MM.1S (cell line): ENCODE measurements around the gene GID4.

ENCODE experiments used
- DNase-seq: peaks from one replicate; pipeline ENCODE4 v3.0.0-alpha.2; 2015
- H2AFZ ChIP-seq: fragments of 300-600 bp; sonication (generic); 2 replicates; pipeline ENCODE4 v1.6.0; 2016; ENCODE audit warnings: antibody characterized with exemption, low read length
- H3F3A ChIP-seq: fragments of 300-600 bp; sonication (generic); 2 replicates; pipeline ENCODE4 v1.6.1; 2016; ENCODE audit warnings: mild to moderate bottlenecking, antibody characterized with exemption, low read length, moderate library complexity, mixed read lengths; ENCODE audit not compliant: insufficient read depth
- H3K27ac ChIP-seq: fragments of 300-600 bp; sonication (generic); 2 replicates; pipeline ENCODE4 v1.5.1; 2016; ENCODE audit warnings: mild to moderate bottlenecking, low read length
- H3K27me3 ChIP-seq: fragments of 300-600 bp; sonication (generic); replicated peaks from 2 replicates; pipeline ENCODE4 v1.6.0; 2016; ENCODE audit warnings: low read length; ENCODE audit not compliant: insufficient read depth
- H3K36me3 ChIP-seq: fragments of 300-600 bp; sonication (generic); replicated peaks from 2 replicates; pipeline ENCODE4 v1.6.1; 2016; ENCODE audit warnings: mild to moderate bottlenecking, low read length, mixed read lengths; ENCODE audit not compliant: insufficient read depth
- H3K4me1 ChIP-seq: fragments of 300-600 bp; sonication (generic); 2 replicates; pipeline ENCODE4 v1.6.1; 2016; ENCODE audit warnings: low read length, mixed read lengths
- H3K4me2 ChIP-seq: fragments of 300-600 bp; sonication (generic); 2 replicates; pipeline ENCODE4 v1.6.0; 2016; ENCODE audit warnings: low read depth, low read length
- H3K4me3 ChIP-seq: fragments of 300-600 bp; sonication (generic); 2 replicates; pipeline ENCODE4 v1.5.1; 2016; ENCODE audit warnings: low read length, mixed read lengths
- H3K79me2 ChIP-seq: fragments of 300-600 bp; sonication (generic); 2 replicates; pipeline ENCODE4 v1.6.1; 2016; ENCODE audit warnings: mixed run types, low read length, mixed read lengths
- H3K9ac ChIP-seq: fragments of 300-600 bp; sonication (generic); 2 replicates; pipeline ENCODE4 v1.6.1; 2016; ENCODE audit warnings: low read length, mixed read lengths
- H3K9me2 ChIP-seq: fragments of 300-600 bp; sonication (generic); replicated peaks from 2 replicates; pipeline ENCODE4 v1.6.1; 2016; ENCODE audit warnings: mild to moderate bottlenecking, low read length, mixed read lengths; ENCODE audit not compliant: insufficient read depth
- H3K9me3 ChIP-seq: fragments of 300-600 bp; sonication (generic); replicated peaks from 2 replicates; pipeline ENCODE4 v1.6.1; 2016; ENCODE audit warnings: mild to moderate bottlenecking, low read length, mixed read lengths; ENCODE audit not compliant: insufficient read depth
- H4K20me1 ChIP-seq: fragments of 300-600 bp; sonication (generic); 2 replicates; pipeline ENCODE4 v1.6.1; 2016; ENCODE audit warnings: mild to moderate bottlenecking, low read length, moderate library complexity, mixed read lengths; ENCODE audit not compliant: insufficient read depth
- CTCF ChIP-seq: fragments of 300-600 bp; sonication (generic); IDR thresholded peaks from 2 replicates; pipeline ENCODE4 v1.5.1; 2016; ENCODE audit warnings: antibody characterized with exemption, low read length, mixed read lengths
- EZH2 ChIP-seq: fragments of 300-600 bp; sonication (generic); optimal IDR thresholded peaks from 2 replicates; pipeline ENCODE3; 2017; ENCODE audit warnings: low read depth, mild to moderate bottlenecking, antibody characterized with exemption, low read length, mixed read lengths
- EZH2phosphoT487 ChIP-seq: fragments of 300-600 bp; sonication (generic); IDR thresholded peaks from 2 replicates; pipeline ENCODE4 v1.6.1; 2018; ENCODE audit warnings: antibody characterized with exemption, low read length

GID4 gene

GRCh38 chr17:18025241-18025944, 13.8 kb upstream of the GID4 start:
- Histone ChIP-seq H4K20me1 (no peaks in the 10 kb centered on the region), H3K79me2 (peaks cover 7% of the 10 kb centered on the region; the same call in 1 of the 2 replicates), H2AFZ (no peak overlapping the region), H3K9ac (no peak overlapping the region), H3K4me3 (no peak overlapping the region), H3K9me3 (no peaks in the 10 kb centered on the region), H3K4me2 (no peak overlapping the region), H3K9me2 (no peaks in the 10 kb centered on the region), H3F3A (no peaks in the 10 kb centered on the region), H3K27ac (no peak overlapping the region), H3K27me3 (no peaks in the 10 kb centered on the region), H3K4me1 (no peaks in the 10 kb centered on the region), H3K36me3 (no peaks in the 10 kb centered on the region)
- no peak for DNase-seq
- no peak for TF ChIP-seq CTCF
- no peak for TF ChIP-seq EZH2
- no peak for TF ChIP-seq EZH2phosphoT487

- no peaks in the 10 kb centered on the region for H4K20me1 ChIP-seq
- peaks cover 7% of the 10 kb centered on the region; the same call in 1 of the 2 replicates for H3K79me2 ChIP-seq
- H3K27ac ChIP-seq: no peak overlapping the region
- no peaks in the 10 kb centered on the region for H3K9me3 ChIP-seq
- TF ChIP-seq EZH2: no peak
- TF ChIP-seq CTCF: no peak
- no peak for TF ChIP-seq EZH2phosphoT487
- no peak overlapping the region for H3K4me3 ChIP-seq
- no peaks in the 10 kb centered on the region for H3K27me3 ChIP-seq
- H3K9ac ChIP-seq: no peak overlapping the region
- DNase-seq: no peak
- no peak overlapping the region for H2AFZ ChIP-seq
- no peak overlapping the region for H3K4me2 ChIP-seq
- H3F3A ChIP-seq: no peaks in the 10 kb centered on the region
- no peaks in the 10 kb centered on the region for H3K36me3 ChIP-seq
- H3K4me1 ChIP-seq: no peaks in the 10 kb centered on the region
- H3K9me2 ChIP-seq: no peaks in the 10 kb centered on the region
Observed at GRCh38 chr17:18025945-18026776, 13.0 kb upstream of the GID4 start.

GRCh38 chr17:18027280-18027679, 11.9 kb upstream of the GID4 start:
- Histone ChIP-seq H2AFZ (no peak overlapping the region), H3K9ac (no peak overlapping the region), H3K79me2 (peaks cover 13% of the 10 kb centered on the region), H3K4me3 (no peak overlapping the region), H3F3A (no peaks in the 10 kb centered on the region), H3K9me2 (no peaks in the 10 kb centered on the region), H3K36me3 (no peaks in the 10 kb centered on the region), H3K27ac (no peak overlapping the region), H3K27me3 (no peaks in the 10 kb centered on the region), H4K20me1 (no peaks in the 10 kb centered on the region), H3K9me3 (no peaks in the 10 kb centered on the region), H3K4me1 (no peaks in the 10 kb centered on the region), H3K4me2 (no peak overlapping the region)
- DNase-seq: no peak
- TF ChIP-seq CTCF: no peak
- no peak for TF ChIP-seq EZH2phosphoT487
- TF ChIP-seq EZH2: no peak
